ENCODE results near the gene GPBAR1. TPM values are rescaled to one million over a fixed set of nuclear protein-coding genes. Genes with fewer than 3 reads are reported as not detected.

Gene GPBAR1
- total RNA-seq, 1 donor from 2014 or later, result 1.6 TPM

DNA sequence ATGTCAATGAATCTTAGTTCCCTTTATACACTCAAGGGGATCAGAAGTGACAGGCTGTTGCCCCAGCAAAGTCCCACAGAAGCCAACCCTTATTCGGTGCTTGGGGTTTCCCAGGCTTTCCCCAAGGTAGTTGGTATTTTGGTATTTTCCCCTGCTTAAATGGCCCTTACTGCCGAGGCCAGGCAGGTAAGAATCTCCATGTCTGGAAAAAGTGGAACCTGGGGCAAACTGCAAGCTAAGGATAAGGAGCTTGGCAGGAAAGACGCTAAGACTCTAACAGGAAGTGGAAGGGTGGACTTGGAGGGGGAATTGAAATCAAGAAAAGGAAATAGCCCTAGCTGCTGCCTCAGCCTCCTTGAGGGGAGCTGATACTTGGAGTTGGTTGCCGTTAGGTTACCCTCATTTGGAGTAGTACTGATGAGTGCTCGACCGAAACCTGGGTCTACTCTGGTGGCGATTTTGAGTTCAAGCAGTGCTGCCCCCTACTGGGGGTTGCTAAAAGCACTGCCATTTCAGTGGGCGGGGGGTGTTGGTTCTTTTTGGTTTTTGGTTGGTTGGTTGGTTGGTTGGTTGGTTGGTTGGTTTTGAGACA, 3.3 kb upstream of the GPBAR1 start:
- Mint-ChIP-seq H3K27ac (ENCODE audit: unreplicated experiment) (no peak overlapping the region), H3K9me3 (ENCODE audit: unreplicated experiment) (peaks cover 1% of the 10 kb centered on the region), H3K27me3 (ENCODE audit: unreplicated experiment) (peaks cover 12% of the 10 kb centered on the region), H3K36me3 (ENCODE audit: unreplicated experiment) (no peaks in the 10 kb centered on the region), H3K4me1 (ENCODE audit: low read depth, unreplicated experiment) (peaks cover 28% of the 10 kb centered on the region), H3K4me3 (ENCODE audit: unreplicated experiment) (no peak overlapping the region)
- DNase-seq, result peak; percentile 46
- TF ChIP-seq, protein P1, sequence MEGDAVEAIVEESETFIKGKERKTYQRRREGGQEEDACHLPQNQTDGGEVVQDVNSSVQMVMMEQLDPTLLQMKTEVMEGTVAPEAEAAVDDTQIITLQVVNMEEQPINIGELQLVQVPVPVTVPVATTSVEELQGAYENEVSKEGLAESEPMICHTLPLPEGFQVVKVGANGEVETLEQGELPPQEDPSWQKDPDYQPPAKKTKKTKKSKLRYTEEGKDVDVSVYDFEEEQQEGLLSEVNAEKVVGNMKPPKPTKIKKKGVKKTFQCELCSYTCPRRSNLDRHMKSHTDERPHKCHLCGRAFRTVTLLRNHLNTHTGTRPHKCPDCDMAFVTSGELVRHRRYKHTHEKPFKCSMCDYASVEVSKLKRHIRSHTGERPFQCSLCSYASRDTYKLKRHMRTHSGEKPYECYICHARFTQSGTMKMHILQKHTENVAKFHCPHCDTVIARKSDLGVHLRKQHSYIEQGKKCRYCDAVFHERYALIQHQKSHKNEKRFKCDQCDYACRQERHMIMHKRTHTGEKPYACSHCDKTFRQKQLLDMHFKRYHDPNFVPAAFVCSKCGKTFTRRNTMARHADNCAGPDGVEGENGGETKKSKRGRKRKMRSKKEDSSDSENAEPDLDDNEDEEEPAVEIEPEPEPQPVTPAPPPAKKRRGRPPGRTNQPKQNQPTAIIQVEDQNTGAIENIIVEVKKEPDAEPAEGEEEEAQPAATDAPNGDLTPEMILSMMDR (IDR thresholded peaks at IDR 0.05; ENCODE audit: partially characterized antibody, unreplicated experiment), result peak; percentile 66

DNA sequence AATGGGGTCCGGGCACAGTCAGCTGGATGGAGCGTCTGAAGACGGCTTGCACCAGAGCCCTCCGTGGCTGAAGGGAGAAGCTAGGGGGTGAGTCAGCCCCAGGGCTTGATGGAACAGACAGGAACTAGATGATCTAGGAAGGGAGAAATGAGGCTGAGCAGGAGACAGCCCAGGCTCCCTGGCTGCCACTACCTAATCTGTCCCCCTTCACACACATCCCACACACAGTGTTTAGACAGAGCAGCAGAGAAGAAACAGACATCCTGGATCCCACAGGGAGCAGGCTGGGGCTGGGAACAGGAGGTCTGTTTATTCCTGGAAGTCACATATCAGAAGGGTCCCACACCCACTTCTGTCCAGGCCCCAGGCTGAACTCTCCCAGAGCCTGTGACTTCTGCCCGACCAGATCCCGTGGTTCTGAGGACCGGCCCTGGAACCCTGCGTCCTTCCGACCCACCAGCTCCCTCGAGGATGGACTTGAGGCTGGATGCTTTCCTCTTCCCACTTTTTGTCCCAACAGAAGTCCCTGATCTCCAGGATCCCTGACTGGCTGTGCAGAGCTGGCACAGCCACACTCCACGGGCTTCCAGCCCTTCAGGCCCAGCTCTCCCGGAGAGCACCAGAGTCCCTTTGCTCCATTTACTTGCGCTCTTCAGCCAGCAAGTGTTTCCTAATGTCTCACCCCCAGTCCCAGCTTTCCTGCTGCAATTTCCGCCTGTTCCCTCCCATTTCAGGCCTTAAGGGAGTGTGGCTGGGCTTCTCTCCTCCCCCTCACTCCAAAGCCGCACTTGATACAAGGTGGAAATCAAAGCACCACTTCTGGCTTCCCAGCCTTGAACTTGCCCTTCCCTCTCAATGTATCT, 1.5 kb upstream of the GPBAR1 start:
- H3K4me3 Mint-ChIP-seq (ENCODE audit: unreplicated experiment), result peak overlapping the region; percentile 60
- peaks cover 28% of the 10 kb centered on the region for H3K4me1 Mint-ChIP-seq (ENCODE audit: low read depth, unreplicated experiment)
- no peak for DNase-seq
- peaks cover 14% of the 10 kb centered on the region for H3K27me3 Mint-ChIP-seq (ENCODE audit: unreplicated experiment)
- peak overlapping the region; percentile 79 for H3K27ac Mint-ChIP-seq (ENCODE audit: unreplicated experiment)
- peaks cover 1% of the 10 kb centered on the region for H3K9me3 Mint-ChIP-seq (ENCODE audit: unreplicated experiment)
- TF ChIP-seq, protein P1 (IDR thresholded peaks at IDR 0.05; ENCODE audit: partially characterized antibody, unreplicated experiment), result no peak
- H3K36me3 Mint-ChIP-seq (ENCODE audit: unreplicated experiment), result peaks cover 4% of the 10 kb centered on the region

DNA sequence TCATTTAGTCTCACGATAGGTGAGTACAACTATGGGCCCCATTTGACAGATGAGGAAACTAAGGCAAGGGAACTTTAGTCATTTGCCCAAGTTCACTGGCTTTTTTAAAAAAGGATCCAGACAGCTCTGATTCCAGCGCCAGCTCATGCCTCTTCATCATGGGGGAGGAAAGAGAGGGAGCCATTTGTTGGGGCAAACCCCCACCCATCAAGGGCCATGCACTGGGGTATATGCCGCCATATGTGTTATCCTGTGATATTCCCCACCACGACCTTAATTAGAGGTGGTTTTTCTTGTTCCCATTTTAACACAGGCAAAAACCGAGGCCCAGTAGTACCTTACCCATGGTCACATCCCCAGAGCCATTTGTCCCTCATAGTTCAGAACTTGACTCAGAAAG, 649 bp upstream of the GPBAR1 start:
- Mint-ChIP-seq H3K36me3 (ENCODE audit: unreplicated experiment) (peaks cover 4% of the 10 kb centered on the region), H3K9me3 (ENCODE audit: unreplicated experiment) (peaks cover 1% of the 10 kb centered on the region), H3K27me3 (ENCODE audit: unreplicated experiment) (peaks cover 14% of the 10 kb centered on the region), H3K4me3 (ENCODE audit: unreplicated experiment) (peak overlapping the region; percentile 42), H3K4me1 (ENCODE audit: low read depth, unreplicated experiment) (peaks cover 28% of the 10 kb centered on the region), H3K27ac (ENCODE audit: unreplicated experiment) (peak overlapping the region; percentile 71)
- TF ChIP-seq, protein P1 (IDR thresholded peaks at IDR 0.05; ENCODE audit: partially characterized antibody, unreplicated experiment), result no peak
- no peak for DNase-seq

DNA sequence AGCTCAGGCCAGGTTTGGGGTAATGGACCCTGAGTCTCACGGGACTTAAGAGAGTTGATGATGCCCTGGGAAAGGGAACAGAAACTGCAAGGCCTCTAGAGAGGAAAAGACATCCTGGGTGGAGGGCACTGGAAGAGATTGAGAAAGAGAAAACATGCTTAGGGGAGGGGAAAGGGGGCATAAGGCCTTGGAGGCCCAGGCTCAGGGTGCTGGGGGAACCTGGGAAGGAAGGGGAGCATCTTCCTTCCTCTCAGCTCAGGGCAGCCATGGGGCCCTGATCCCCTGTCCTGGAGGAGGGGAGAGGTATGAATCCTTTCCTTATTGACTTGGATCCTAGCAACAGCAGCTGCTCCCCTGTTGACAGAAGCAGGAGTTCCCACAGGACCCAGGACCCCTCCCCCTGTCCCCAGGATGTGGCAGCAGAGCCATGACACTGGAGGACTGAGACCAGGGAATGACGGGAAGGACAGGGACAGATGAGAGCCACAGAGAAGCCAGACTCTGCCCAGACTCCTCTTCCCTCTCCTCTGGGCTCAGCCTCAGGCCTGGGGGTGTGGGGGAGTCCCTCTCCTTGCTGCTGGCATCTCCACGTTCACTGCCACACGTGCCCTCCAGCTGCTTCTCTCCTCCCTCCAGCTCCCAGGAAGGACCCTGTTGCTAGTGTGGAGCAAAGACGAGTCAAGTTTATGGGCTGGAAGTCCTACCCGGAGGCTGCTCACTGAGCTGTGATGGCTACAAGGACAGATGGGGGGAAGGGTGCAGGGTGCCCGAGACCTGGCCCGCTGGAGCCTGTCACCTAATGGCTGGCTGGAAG, 815 bp downstream of the GPBAR1 start:
- DNase-seq, result peak; percentile 69
- H3K27ac Mint-ChIP-seq (ENCODE audit: unreplicated experiment), result peak overlapping the region; percentile 95
- H3K4me3 Mint-ChIP-seq (ENCODE audit: unreplicated experiment), result peak overlapping the region; percentile 80
- peaks cover 28% of the 10 kb centered on the region for H3K4me1 Mint-ChIP-seq (ENCODE audit: low read depth, unreplicated experiment)
- H3K36me3 Mint-ChIP-seq (ENCODE audit: unreplicated experiment), result peaks cover 4% of the 10 kb centered on the region
- TF ChIP-seq, protein P1 (IDR thresholded peaks at IDR 0.05; ENCODE audit: partially characterized antibody, unreplicated experiment), result no peak
- peaks cover 14% of the 10 kb centered on the region for H3K27me3 Mint-ChIP-seq (ENCODE audit: unreplicated experiment)
- peaks cover 3% of the 10 kb centered on the region for H3K9me3 Mint-ChIP-seq (ENCODE audit: unreplicated experiment)
